Osteoblast (primary cell): ENCODE measurements around the gene TIMM44. TPM values are rescaled to one million over a fixed set of nuclear protein-coding genes. Genes with fewer than 3 reads are reported as not detected.

Experiments
- DNase-seq: peaks from one replicate; pipeline ENCODE4 v3.0.0; 2011; ENCODE audit warnings: low spot score, mixed read lengths; ENCODE audit not compliant: insufficient read length; ENCODE audit errors: missing footprints
- H2AFZ ChIP-seq: 2 replicates; pipeline ENCODE4 v1.6.0; 2011; ENCODE audit warnings: mild to moderate bottlenecking, low read length
- H3K27ac ChIP-seq: 2 replicates; pipeline ENCODE4 v1.5.1; 2011; ENCODE audit warnings: mild to moderate bottlenecking, low read depth, low read length, moderate library complexity
- H3K27me3 ChIP-seq: 2 replicates; pipeline ENCODE4 v1.6.0; 2012; ENCODE audit warnings: mild to moderate bottlenecking, control low read depth, inconsistent platforms, low read length, moderate library complexity; ENCODE audit not compliant: insufficient read depth
- H3K36me3 ChIP-seq: 2 replicates; pipeline ENCODE4 v1.5.1; 2011; ENCODE audit warnings: mild to moderate bottlenecking, low read length, control low read depth, moderate library complexity; ENCODE audit not compliant: insufficient read depth
- H3K4me1 ChIP-seq: 2 replicates; pipeline ENCODE4 v1.5.1; 2011; ENCODE audit warnings: mild to moderate bottlenecking, low read length, control low read depth, moderate library complexity; ENCODE audit not compliant: insufficient read depth
- H3K4me2 ChIP-seq: 2 replicates; pipeline ENCODE4 v1.6.0; 2011; ENCODE audit warnings: mild to moderate bottlenecking, low read length; ENCODE audit not compliant: insufficient read depth
- H3K4me3 ChIP-seq: fragments of 200-600 bp; sonication (generic); 3 replicates; pipeline ENCODE4 v1.5.1; 2012; ENCODE audit warnings: mild to moderate bottlenecking, low read length, inconsistent platforms; ENCODE audit not compliant: insufficient read depth
- H3K79me2 ChIP-seq: 2 replicates; pipeline ENCODE4 v1.6.0; 2012; ENCODE audit warnings: mild to moderate bottlenecking, low read length, control low read depth, inconsistent platforms; ENCODE audit not compliant: insufficient read depth
- H3K9me3 ChIP-seq: 2 replicates; pipeline ENCODE4 v1.5.1; 2011; ENCODE audit warnings: low read depth, low read length, control low read depth
- H4K20me1 ChIP-seq: 2 replicates; pipeline ENCODE4 v1.6.0; 2012; ENCODE audit warnings: mild to moderate bottlenecking, low read length, control low read depth; ENCODE audit not compliant: insufficient read depth
- CTCF ChIP-seq: IDR thresholded peaks from 2 replicates; pipeline ENCODE4 v1.5.1; 2011; ENCODE audit warnings: mild to moderate bottlenecking, low read depth, low read length, moderate library complexity; ENCODE audit errors: extremely low read depth
- total RNA-seq: library from RNA; depleted of rRNA; stranded (reverse); fragments of >200 nt; gene quantifications from 2 replicates; pipeline ENCODE4 v1.2.3, GENCODE V29; 2012

TIMM44 gene
- total RNA-seq, 1 donor, result 52.5 TPM

- H3K36me3 ChIP-seq, result no peaks in the 10 kb centered on the region
- peak; percentile 14 for DNase-seq
- H3K9me3 ChIP-seq, result no peaks in the 10 kb centered on the region
Observed at GRCh38 chr19:7883796-7884570, 59.5 kb downstream of the TIMM44 start.

GRCh38 chr19:7883105-7883504 lies 60.4 kb downstream of the TIMM44 start:
- H3K4me3 ChIP-seq, result no peak overlapping the region
- peak; percentile 19 for DNase-seq

More at GRCh38 chr19:7883796-7884570, 59.5 kb downstream of the TIMM44 start:
- Histone ChIP-seq H4K20me1 (no peaks in the 10 kb centered on the region), H3K4me2 (no peak overlapping the region), H3K79me2 (peaks cover 5% of the 10 kb centered on the region), H2AFZ (no peak overlapping the region), H3K27me3 (no peaks in the 10 kb centered on the region), H3K27ac (no peak overlapping the region), H3K4me3 (no peak overlapping the region), H3K4me1 (peaks cover 3% of the 10 kb centered on the region)
- TF ChIP-seq CTCF, result no peak

GRCh38 chr19:7881910-7882309 lies 61.6 kb downstream of the TIMM44 start:
- H3K36me3 ChIP-seq, result no peaks in the 10 kb centered on the region
- no peak overlapping the region for H3K4me3 ChIP-seq
- no peaks in the 10 kb centered on the region for H4K20me1 ChIP-seq
- no peak for DNase-seq
- no peak overlapping the region for H2AFZ ChIP-seq
- no peak overlapping the region for H3K4me2 ChIP-seq
- H3K27ac ChIP-seq, result no peak overlapping the region
- peaks cover 4% of the 10 kb centered on the region for H3K4me1 ChIP-seq
- H3K27me3 ChIP-seq, result no peaks in the 10 kb centered on the region
- no peaks in the 10 kb centered on the region for H3K9me3 ChIP-seq
- no peak for TF ChIP-seq CTCF
- no peaks in the 10 kb centered on the region for H3K79me2 ChIP-seq

More at GRCh38 chr19:7883105-7883504, 60.4 kb downstream of the TIMM44 start:
- Histone ChIP-seq H3K27me3 (no peaks in the 10 kb centered on the region), H3K36me3 (no peaks in the 10 kb centered on the region), H3K9me3 (no peaks in the 10 kb centered on the region), H4K20me1 (no peaks in the 10 kb centered on the region), H3K4me1 (no peaks in the 10 kb centered on the region), H2AFZ (no peak overlapping the region), H3K27ac (no peak overlapping the region), H3K4me2 (no peak overlapping the region), H3K79me2 (no peaks in the 10 kb centered on the region)
- TF ChIP-seq CTCF, result no peak

GRCh38 chr19:7879836-7880235 lies 63.6 kb downstream of the TIMM44 start:
- no peak overlapping the region for H3K4me2 ChIP-seq
- H3K36me3 ChIP-seq, result no peaks in the 10 kb centered on the region
- peaks cover 2% of the 10 kb centered on the region for H3K27me3 ChIP-seq
- H2AFZ ChIP-seq, result no peak overlapping the region
- no peaks in the 10 kb centered on the region for H4K20me1 ChIP-seq
- peaks cover 4% of the 10 kb centered on the region for H3K4me1 ChIP-seq
- no peaks in the 10 kb centered on the region for H3K79me2 ChIP-seq
- no peaks in the 10 kb centered on the region for H3K9me3 ChIP-seq
- DNase-seq, result no peak
- TF ChIP-seq CTCF, result no peak
- H3K27ac ChIP-seq, result no peak overlapping the region
- H3K4me3 ChIP-seq, result no peak overlapping the region
